ENCODE data around the gene ATG2B.

- TF ChIP-seq TAF1 (IDR thresholded peaks at IDR 0.05; ENCODE audit: low read depth, low read length), result no peak
- no peak for TF ChIP-seq POLR2A (IDR thresholded peaks at IDR 0.05; ENCODE audit: low read depth, low read length)
- no peak for TF ChIP-seq POLR2AphosphoS5 (IDR thresholded peaks at IDR 0.05; ENCODE audit: low read depth, low read length)
These were observed 21.8 kb downstream of the ATG2B start for GRCh38 chr14:96341323-96341722.

Data from GM12891 (cell line).